Neural cell (in vitro differentiated cells): ENCODE results near the gene PGA3. TPM values are rescaled to one million over a fixed set of nuclear protein-coding genes. Genes with fewer than 3 reads are reported as not detected.

Experiments used
- H2AFZ ChIP-seq: fragments of 200-600, 300-800 bp; sonication (generic), shearing (Covaris generic); 2 replicates; pipeline ENCODE4 v1.6.0; 2014; ENCODE audit warnings: low read depth, mild to moderate bottlenecking, antibody characterized with exemption, low read length, moderate library complexity
- H3F3A ChIP-seq: fragments of 200-600 bp; shearing (Covaris generic); 2 replicates; pipeline ENCODE4 v1.6.1; 2016; ENCODE audit warnings: mild to moderate bottlenecking, moderate library complexity, mixed read lengths, antibody characterized with exemption, low read length; ENCODE audit not compliant: insufficient read depth, poor library complexity, severe bottlenecking
- H3K27ac ChIP-seq: fragments of 200-600, 300-800 bp; sonication (generic), shearing (Covaris generic); 2 replicates; pipeline ENCODE4 v1.5.1; 2014; ENCODE audit warnings: mild to moderate bottlenecking, low read length, moderate library complexity
- H3K27me3 ChIP-seq: fragments of 300-800, 200-600 bp; sonication (generic), shearing (Covaris generic); 2 replicates; pipeline ENCODE4 v1.6.0; 2014; ENCODE audit warnings: mild to moderate bottlenecking, low read depth, low read length, moderate library complexity; ENCODE audit not compliant: insufficient read depth
- H3K36me3 ChIP-seq: fragments of 300-800, 200-600 bp; sonication (generic), shearing (Covaris generic); 2 replicates; pipeline ENCODE4 v1.5.1; 2014; ENCODE audit warnings: mild to moderate bottlenecking, antibody characterized with exemption, low read length, moderate library complexity; ENCODE audit not compliant: insufficient read depth
- H3K4me2 ChIP-seq: fragments of 300-800, 200-600 bp; sonication (generic), shearing (Covaris generic); 2 replicates; pipeline ENCODE4 v1.6.0; 2014; ENCODE audit warnings: mild to moderate bottlenecking, low read length
- H3K4me3 ChIP-seq: fragments of 300-800, 200-600 bp; sonication (generic), shearing (Covaris generic); 2 replicates; pipeline ENCODE4 v1.5.1; 2014; ENCODE audit warnings: mild to moderate bottlenecking, low read length, moderate library complexity
- H3K79me2 ChIP-seq: fragments of 200-600 bp; shearing (Covaris generic); replicated peaks from 2 replicates; pipeline ENCODE4 v1.6.0; 2014; ENCODE audit warnings: mild to moderate bottlenecking, low read length, moderate library complexity; ENCODE audit not compliant: insufficient read depth
- H3K9ac ChIP-seq: fragments of 300-800, 200-600 bp; sonication (generic), shearing (Covaris generic); 2 replicates; pipeline ENCODE4 v1.6.1; 2016; ENCODE audit warnings: mild to moderate bottlenecking, low read length, mixed read lengths
- H3K9me2 ChIP-seq: fragments of 200-600 bp; shearing (Covaris generic); 2 replicates; pipeline ENCODE4 v1.6.1; 2016; ENCODE audit warnings: mild to moderate bottlenecking, low read length, mixed read lengths; ENCODE audit not compliant: insufficient read depth
- H3K9me3 ChIP-seq: fragments of 200-600, 300-800 bp; sonication (generic), shearing (Covaris generic); 2 replicates; pipeline ENCODE4 v1.6.1; 2016; ENCODE audit warnings: mild to moderate bottlenecking, mixed run types, low read length, moderate library complexity, mixed read lengths
- H4K20me1 ChIP-seq: fragments of 200-600 bp; shearing (Covaris generic); 2 replicates; pipeline ENCODE4 v1.6.1; 2016; ENCODE audit warnings: mild to moderate bottlenecking, mixed run types; ENCODE audit not compliant: insufficient read depth
- EP300 ChIP-seq: fragments of 450-650 bp; conservative IDR thresholded peaks from 2 replicates; pipeline ENCODE4 v1.6.1; 2014; ENCODE audit warnings: antibody characterized with exemption, mild to moderate bottlenecking, moderate library complexity; ENCODE audit not compliant: poor library complexity, severe bottlenecking
- EZH2 ChIP-seq: fragments of 200-600, 300-800 bp; shearing (Covaris generic), sonication (generic); IDR thresholded peaks from 2 replicates; pipeline ENCODE4 v1.6.1; 2014; ENCODE audit warnings: antibody characterized with exemption, low read length, borderline replicate concordance, mild to moderate bottlenecking; ENCODE audit not compliant: insufficient read depth, poor library complexity, severe bottlenecking
- MXI1 ChIP-seq: fragments of 450-650 bp; conservative IDR thresholded peaks from 2 replicates; pipeline ENCODE4 v1.6.1; 2014; ENCODE audit warnings: antibody characterized with exemption, mild to moderate bottlenecking; ENCODE audit not compliant: poor library complexity, severe bottlenecking
- POLR2AphosphoS5 ChIP-seq: IDR thresholded peaks from 2 replicates; pipeline ENCODE4 v1.6.1; 2012
- RAD21 ChIP-seq: fragments of 450-650 bp; conservative IDR thresholded peaks from 2 replicates; pipeline ENCODE4 v1.6.1; 2014; ENCODE audit warnings: antibody characterized with exemption, mild to moderate bottlenecking, moderate library complexity
- REST ChIP-seq: IDR thresholded peaks from 2 replicates; pipeline ENCODE4 v1.6.1; 2012; ENCODE audit warnings: borderline replicate concordance
- SMC3 ChIP-seq: fragments of 450-650 bp; conservative IDR thresholded peaks from 2 replicates; pipeline ENCODE4 v1.6.1; 2014; ENCODE audit warnings: antibody characterized with exemption, mild to moderate bottlenecking, moderate library complexity; ENCODE audit not compliant: poor library complexity
- TAF1 ChIP-seq: IDR thresholded peaks from 2 replicates; pipeline ENCODE4 v1.6.1; 2012; ENCODE audit warnings: low read depth
- polyA plus RNA-seq: library from polyadenylated mRNA; depleted of rRNA; stranded (reverse); fragments of >200 nt; gene quantifications from 2 replicates; pipeline ENCODE4 v1.2.3, GENCODE V29; 2014
- TF ChIP-seq, protein P1 (sequence below): fragments of 450-650 bp; IDR thresholded peaks from 2 replicates; pipeline ENCODE4 v1.5.1; 2014; ENCODE audit warnings: antibody characterized with exemption, mild to moderate bottlenecking, moderate library complexity; ENCODE audit not compliant: poor library complexity, severe bottlenecking

The PGA3 gene
- polyA plus RNA-seq, 1 donor from 2014 or later = not detected

- peaks cover 4% of the 10 kb centered on the region for H3K79me2 ChIP-seq
- peak within 1 kb of the TSS; percentile 87 for H3K4me2 ChIP-seq
- no peaks in the 10 kb centered on the region for H3K9me3 ChIP-seq
- no peaks in the 10 kb centered on the region for H3K27me3 ChIP-seq
- H3K4me3 ChIP-seq = peak within 1 kb of the TSS; percentile 80
- no peaks in the 10 kb centered on the region for H3F3A ChIP-seq
- H3K9me2 ChIP-seq = no peaks in the 10 kb centered on the region
- H3K36me3 ChIP-seq = no peaks in the 10 kb centered on the region
- TF ChIP-seq, protein P1, sequence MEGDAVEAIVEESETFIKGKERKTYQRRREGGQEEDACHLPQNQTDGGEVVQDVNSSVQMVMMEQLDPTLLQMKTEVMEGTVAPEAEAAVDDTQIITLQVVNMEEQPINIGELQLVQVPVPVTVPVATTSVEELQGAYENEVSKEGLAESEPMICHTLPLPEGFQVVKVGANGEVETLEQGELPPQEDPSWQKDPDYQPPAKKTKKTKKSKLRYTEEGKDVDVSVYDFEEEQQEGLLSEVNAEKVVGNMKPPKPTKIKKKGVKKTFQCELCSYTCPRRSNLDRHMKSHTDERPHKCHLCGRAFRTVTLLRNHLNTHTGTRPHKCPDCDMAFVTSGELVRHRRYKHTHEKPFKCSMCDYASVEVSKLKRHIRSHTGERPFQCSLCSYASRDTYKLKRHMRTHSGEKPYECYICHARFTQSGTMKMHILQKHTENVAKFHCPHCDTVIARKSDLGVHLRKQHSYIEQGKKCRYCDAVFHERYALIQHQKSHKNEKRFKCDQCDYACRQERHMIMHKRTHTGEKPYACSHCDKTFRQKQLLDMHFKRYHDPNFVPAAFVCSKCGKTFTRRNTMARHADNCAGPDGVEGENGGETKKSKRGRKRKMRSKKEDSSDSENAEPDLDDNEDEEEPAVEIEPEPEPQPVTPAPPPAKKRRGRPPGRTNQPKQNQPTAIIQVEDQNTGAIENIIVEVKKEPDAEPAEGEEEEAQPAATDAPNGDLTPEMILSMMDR = peak; percentile 49
- TF ChIP-seq EZH2 (no peak), MXI1 (peak; percentile 92), SMC3 (peak; percentile 17), REST (no peak), POLR2AphosphoS5 (peak; percentile 71), RAD21 (no peak), TAF1 (no peak), EP300 (peak; percentile 57)
- H3K27ac ChIP-seq = peak within 1 kb of the TSS; percentile 66
- no peaks in the 10 kb centered on the region for H4K20me1 ChIP-seq
- H2AFZ ChIP-seq = peak within 1 kb of the TSS; percentile 70
- H3K9ac ChIP-seq = peak within 1 kb of the TSS; percentile 75
These were observed 41.9 kb upstream of the PGA3 start, which contains the start of gene VPS37C for GRCh38 chr11:61161190-61162091. Gene VPS37C (minus strand): TSS chr11:61161426. CDS start chr11:61138829, 22,597 bp downstream.

GRCh38 chr11:61162092-61162941 lies 41.0 kb upstream of the PGA3 start:
- no peaks in the 10 kb centered on the region for H3K27me3 ChIP-seq
- peak overlapping the region; percentile 80 for H3K4me3 ChIP-seq
- TF ChIP-seq, protein P1 = no peak
- H3K36me3 ChIP-seq = no peaks in the 10 kb centered on the region
- no peaks in the 10 kb centered on the region for H3F3A ChIP-seq
- H3K27ac ChIP-seq = peak overlapping the region; percentile 66
- H3K4me2 ChIP-seq = peak overlapping the region; percentile 87
- H4K20me1 ChIP-seq = no peaks in the 10 kb centered on the region
- peak overlapping the region; percentile 70 for H2AFZ ChIP-seq
- peak overlapping the region; percentile 75 for H3K9ac ChIP-seq
- H3K9me2 ChIP-seq = no peaks in the 10 kb centered on the region
- H3K9me3 ChIP-seq = no peaks in the 10 kb centered on the region
- no peaks in the 10 kb centered on the region for H3K79me2 ChIP-seq
